Activated T-cell treated with anti-CD3 and anti-CD28 coated beads, Interleukin-2, amount 50 U/mL, for 72 hours (primary cell): ENCODE measurements around the gene WDR4. TPM values are rescaled to one million over a fixed set of nuclear protein-coding genes. Genes with fewer than 3 reads are reported as not detected.
"Not testable (repeated sequence)": the region's sequence is repeated elsewhere in the genome, so short reads cannot be mapped to it uniquely, and the experiment has no call there.

Experiments used
- ATAC-seq, 2 donors: fragments of 150-1000 bp; cut with Tn5 transposase; replicated peaks in 1 of 2; 2 replicates each; pipeline ENCODE4 v1.10.0; 2021; ENCODE audit warnings: moderate library complexity in 2 of 2, mild to moderate bottlenecking in 1 of 2
- DNase-seq, 2 donors: peaks; one replicate each; pipeline ENCODE4 v3.0.0; 2021 to 2022; ENCODE audit warnings: mixed read lengths in 1 of 2
- H3K27ac Mint-ChIP-seq: one replicate; pipeline ENCODE4 v1.8.0; 2022; ENCODE audit warnings: mild to moderate bottlenecking, moderate library complexity, mixed read lengths
- H3K27me3 Mint-ChIP-seq: one replicate; pipeline ENCODE4 v1.8.0; 2022; ENCODE audit warnings: low read depth, mixed read lengths
- H3K36me3 Mint-ChIP-seq, 2 donors: one replicate each; pipeline ENCODE4 v1.8.0; 2022; ENCODE audit warnings: mixed read lengths in 2 of 2, mild to moderate bottlenecking in 1 of 2; ENCODE audit not compliant: insufficient read depth in 2 of 2
- H3K4me1 Mint-ChIP-seq: one replicate; pipeline ENCODE4 v1.8.0; 2022; ENCODE audit warnings: low read depth, mixed read lengths
- H3K4me3 Mint-ChIP-seq, 2 donors: one replicate each; pipeline ENCODE4 v1.8.0; 2022; ENCODE audit warnings: mild to moderate bottlenecking in 2 of 2, mixed read lengths in 2 of 2, moderate library complexity in 2 of 2
- H3K9me3 Mint-ChIP-seq, 2 donors: one replicate each; pipeline ENCODE4 v1.8.0; 2022; ENCODE audit warnings: mixed read lengths in 2 of 2
- total RNA-seq, 2 donors: library from RNA; stranded (reverse); gene quantifications; one replicate each; pipeline ENCODE4 v1.2.3, GENCODE V29; 2022

The WDR4 gene
- total RNA-seq, 2 donors from 2014 or later = 17.1 to 18.9 TPM

GRCh38 chr21:42905195-42905594, 25.9 kb upstream of the WDR4 start:
- Mint-ChIP-seq H3K4me3 (no peak overlapping the region), H3K27ac (no peak overlapping the region), H3K36me3 (peaks cover 4 to 23% of the 10 kb centered on the region in 2 donors), H3K4me1 (peaks cover 5% of the 10 kb centered on the region), H3K9me3 (no peaks in the 10 kb centered on the region), H3K27me3 (no peaks in the 10 kb centered on the region)
- no peak for ATAC-seq
- DNase-seq = no peak

GRCh38 chr21:42903817-42904216, 24.5 kb upstream of the WDR4 start:
- no peaks in the 10 kb centered on the region for H3K9me3 Mint-ChIP-seq
- H3K27ac Mint-ChIP-seq = peak overlapping the region; percentile 72
- ATAC-seq = no peak
- DNase-seq = no peak
- H3K4me3 Mint-ChIP-seq = no peak overlapping the region
- peaks cover 3 to 21% of the 10 kb centered on the region in 2 donors for H3K36me3 Mint-ChIP-seq
- no peaks in the 10 kb centered on the region for H3K27me3 Mint-ChIP-seq
- H3K4me1 Mint-ChIP-seq = peaks cover 5% of the 10 kb centered on the region

GRCh38 chr21:42900446-42900845, 21.1 kb upstream of the WDR4 start:
- no peaks in the 10 kb centered on the region for H3K9me3 Mint-ChIP-seq
- no peak overlapping the region for H3K27ac Mint-ChIP-seq
- peaks cover 8 to 22% of the 10 kb centered on the region in 2 donors for H3K36me3 Mint-ChIP-seq
- peaks cover 13% of the 10 kb centered on the region for H3K4me1 Mint-ChIP-seq
- DNase-seq (no peak), ATAC-seq (no peak)
- no peak overlapping the region for H3K4me3 Mint-ChIP-seq
- H3K27me3 Mint-ChIP-seq = no peaks in the 10 kb centered on the region

GRCh38 chr21:42892931-42893755, 13.8 kb upstream of the WDR4 start, which contains the start of gene NDUFV3:
TSS of gene NDUFV3 (plus strand) at chr21:42893309. CDS start at chr21:42893334, 25 bp downstream.
- peak within 1 kb of the TSS; percentile 88 for H3K27ac Mint-ChIP-seq
- no peaks in the 10 kb centered on the region for H3K27me3 Mint-ChIP-seq
- peak; percentile 95 to 96 for ATAC-seq
- H3K36me3 Mint-ChIP-seq = peaks cover 3% of the 10 kb centered on the region in 2 donors
- H3K4me1 Mint-ChIP-seq = peaks cover 18% of the 10 kb centered on the region
- peak; percentile 99 for DNase-seq
- peak within 1 kb of the TSS; percentile 85 to 93 for H3K4me3 Mint-ChIP-seq
- H3K9me3 Mint-ChIP-seq = no peaks in the 10 kb centered on the region

GRCh38 chr21:42892582-42892930, 13.2 kb upstream of the WDR4 start:
- no peaks in the 10 kb centered on the region for H3K9me3 Mint-ChIP-seq
- ATAC-seq (peak; percentile 22 to 27), DNase-seq (no peak)
- peak overlapping the region; percentile 88 for H3K27ac Mint-ChIP-seq
- H3K27me3 Mint-ChIP-seq = no peaks in the 10 kb centered on the region
- H3K36me3 Mint-ChIP-seq = peaks cover 2% of the 10 kb centered on the region in 2 donors
- peak overlapping the region; percentile 85 to 93 for H3K4me3 Mint-ChIP-seq
- H3K4me1 Mint-ChIP-seq = peaks cover 12% of the 10 kb centered on the region

- Mint-ChIP-seq H3K4me3 (no peak overlapping the region), H3K27ac (no peak overlapping the region), H3K27me3 (no peaks in the 10 kb centered on the region), H3K9me3 (no peaks in the 10 kb centered on the region), H3K4me1 (peaks cover 2% of the 10 kb centered on the region), H3K36me3 (no peaks in the 10 kb centered on the region)
- DNase-seq (no peak), ATAC-seq (no peak)
Observed at GRCh38 chr21:42887326-42887725, 8.0 kb upstream of the WDR4 start.

- no peak overlapping the region for H3K27ac Mint-ChIP-seq
- no peak overlapping the region for H3K4me3 Mint-ChIP-seq
- no peak for DNase-seq
- no peaks in the 10 kb centered on the region for H3K9me3 Mint-ChIP-seq
- no peaks in the 10 kb centered on the region for H3K27me3 Mint-ChIP-seq
- peaks cover 22% of the 10 kb centered on the region for H3K4me1 Mint-ChIP-seq
- no peak for ATAC-seq
- peaks cover 0 to 4% of the 10 kb centered on the region in 2 donors for H3K36me3 Mint-ChIP-seq
Observed at GRCh38 chr21:42883921-42884320, 4.6 kb upstream of the WDR4 start.

GRCh38 chr21:42880352-42880751, 1.0 kb upstream of the WDR4 start:
- H3K36me3 Mint-ChIP-seq = peaks cover 4 to 14% of the 10 kb centered on the region in 2 donors
- H3K4me3 Mint-ChIP-seq = peak overlapping the region; percentile 97 to 98
- DNase-seq = no peak
- H3K9me3 Mint-ChIP-seq = no peaks in the 10 kb centered on the region
- peaks cover 34% of the 10 kb centered on the region for H3K4me1 Mint-ChIP-seq
- ATAC-seq = no peak
- peak overlapping the region; percentile 94 for H3K27ac Mint-ChIP-seq
- no peaks in the 10 kb centered on the region for H3K27me3 Mint-ChIP-seq

GRCh38 chr21:42878678-42878992, 704 bp downstream of the WDR4 start:
- peak overlapping the region; percentile 98 for H3K27ac Mint-ChIP-seq
- H3K9me3 Mint-ChIP-seq = no peaks in the 10 kb centered on the region
- no peaks in the 10 kb centered on the region for H3K27me3 Mint-ChIP-seq
- peaks cover 34% of the 10 kb centered on the region for H3K4me1 Mint-ChIP-seq
- DNase-seq (no peak), ATAC-seq (peak in 1 of 2 donors; percentile 2)
- H3K36me3 Mint-ChIP-seq = peaks cover 4 to 22% of the 10 kb centered on the region in 2 donors
- H3K4me3 Mint-ChIP-seq = peak overlapping the region; percentile 97 to 98

GRCh38 chr21:42875811-42876210, 3.5 kb downstream of the WDR4 start:
- H3K27ac Mint-ChIP-seq, H3K4me3 Mint-ChIP-seq, DNase-seq: not testable (repeated sequence)

GRCh38 chr21:42873096-42873495, 6.2 kb downstream of the WDR4 start:
- H3K9me3 Mint-ChIP-seq = no peaks in the 10 kb centered on the region
- H3K27me3 Mint-ChIP-seq = no peaks in the 10 kb centered on the region
- ATAC-seq = no peak
- H3K4me1 Mint-ChIP-seq = peaks cover 12% of the 10 kb centered on the region
- H3K27ac Mint-ChIP-seq = no peak overlapping the region
- no peak for DNase-seq
- H3K4me3 Mint-ChIP-seq = no peak overlapping the region
- H3K36me3 Mint-ChIP-seq = peaks cover 7 to 46% of the 10 kb centered on the region in 2 donors

More at GRCh38 chr21:42875811-42876210, 3.5 kb downstream of the WDR4 start:
- H3K27me3 Mint-ChIP-seq, H3K9me3 Mint-ChIP-seq, ATAC-seq: not testable (repeated sequence)
- Mint-ChIP-seq H3K36me3 (peaks cover 6 to 36% of the 10 kb centered on the region in 2 donors), H3K4me1 (peaks cover 27% of the 10 kb centered on the region)

GRCh38 chr21:42868196-42868595, 11.1 kb downstream of the WDR4 start:
- H3K36me3 Mint-ChIP-seq = peaks cover 7 to 36% of the 10 kb centered on the region in 2 donors

GRCh38 chr21:42865776-42866160, 13.6 kb downstream of the WDR4 start:
- Mint-ChIP-seq H3K27me3 (no peaks in the 10 kb centered on the region), H3K4me3 (no peak overlapping the region), H3K9me3 (no peaks in the 10 kb centered on the region), H3K4me1 (peaks cover 6% of the 10 kb centered on the region), H3K27ac (no peak overlapping the region), H3K36me3 (peaks cover 5 to 28% of the 10 kb centered on the region in 2 donors)
- DNase-seq (no peak), ATAC-seq (no peak)

More at GRCh38 chr21:42868196-42868595, 11.1 kb downstream of the WDR4 start:
- DNase-seq = no peak
- H3K9me3 Mint-ChIP-seq = no peaks in the 10 kb centered on the region
- no peak for ATAC-seq
- no peak overlapping the region for H3K27ac Mint-ChIP-seq
- H3K27me3 Mint-ChIP-seq = no peaks in the 10 kb centered on the region
- H3K4me3 Mint-ChIP-seq = no peak overlapping the region
- H3K4me1 Mint-ChIP-seq = peaks cover 6% of the 10 kb centered on the region
